ENCODE measurements around the gene SMYD5. TPM values are rescaled to one million over a fixed set of nuclear protein-coding genes. Genes with fewer than 3 reads are reported as not detected.

Gene SMYD5
- total and polyA plus RNA-seq, 9 of the 15 experiments (the other 6 are each of a cell fraction or from before 2014, with no cell fraction given) = 11.4 to 56.8 (median 32.0) TPM

DNA sequence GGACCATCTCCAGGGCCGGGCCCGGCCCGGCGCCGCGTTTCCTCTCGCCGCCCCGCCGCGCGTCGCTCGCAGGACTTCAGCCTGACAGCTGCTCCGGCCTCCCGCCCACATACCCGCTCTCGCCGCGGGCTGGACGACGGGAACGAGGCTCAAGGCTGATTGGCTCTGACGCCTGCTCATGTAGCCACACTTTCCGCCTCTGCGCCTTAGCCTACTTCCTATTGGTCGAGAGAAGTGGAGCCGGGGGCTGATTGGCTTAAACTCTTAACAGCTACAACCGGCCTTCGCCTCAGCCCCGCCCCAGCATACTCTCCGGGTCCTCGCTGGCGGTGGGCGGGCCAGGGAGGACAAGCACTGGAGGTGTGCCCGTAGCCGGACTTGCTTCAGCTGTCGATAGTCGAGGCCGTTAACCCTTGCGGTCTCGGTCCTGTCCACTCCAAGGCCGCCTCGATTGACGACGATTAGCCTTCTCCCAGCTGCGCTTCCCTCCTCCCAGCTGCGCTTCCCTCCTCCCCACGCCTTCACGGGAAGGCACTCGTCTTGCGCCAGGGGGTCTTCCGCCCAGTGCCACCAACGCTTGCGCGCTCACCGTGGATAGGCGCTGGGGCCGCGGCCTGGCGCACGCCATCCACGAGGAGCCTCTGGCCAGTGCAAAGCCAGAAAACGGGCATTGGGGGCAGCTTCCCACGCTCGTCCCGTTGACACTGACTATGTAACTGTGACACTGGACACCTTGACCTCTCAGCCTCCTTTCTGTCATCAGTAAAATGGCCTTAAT, 19.3 kb downstream of the SMYD5 start, which contains the start of gene PRADC1 (continued):
- no peak for TF ChIP-seq MTA1 (IDR thresholded peaks at IDR 0.05; ENCODE audit: borderline replicate concordance)
- TF ChIP-seq, protein P1, sequence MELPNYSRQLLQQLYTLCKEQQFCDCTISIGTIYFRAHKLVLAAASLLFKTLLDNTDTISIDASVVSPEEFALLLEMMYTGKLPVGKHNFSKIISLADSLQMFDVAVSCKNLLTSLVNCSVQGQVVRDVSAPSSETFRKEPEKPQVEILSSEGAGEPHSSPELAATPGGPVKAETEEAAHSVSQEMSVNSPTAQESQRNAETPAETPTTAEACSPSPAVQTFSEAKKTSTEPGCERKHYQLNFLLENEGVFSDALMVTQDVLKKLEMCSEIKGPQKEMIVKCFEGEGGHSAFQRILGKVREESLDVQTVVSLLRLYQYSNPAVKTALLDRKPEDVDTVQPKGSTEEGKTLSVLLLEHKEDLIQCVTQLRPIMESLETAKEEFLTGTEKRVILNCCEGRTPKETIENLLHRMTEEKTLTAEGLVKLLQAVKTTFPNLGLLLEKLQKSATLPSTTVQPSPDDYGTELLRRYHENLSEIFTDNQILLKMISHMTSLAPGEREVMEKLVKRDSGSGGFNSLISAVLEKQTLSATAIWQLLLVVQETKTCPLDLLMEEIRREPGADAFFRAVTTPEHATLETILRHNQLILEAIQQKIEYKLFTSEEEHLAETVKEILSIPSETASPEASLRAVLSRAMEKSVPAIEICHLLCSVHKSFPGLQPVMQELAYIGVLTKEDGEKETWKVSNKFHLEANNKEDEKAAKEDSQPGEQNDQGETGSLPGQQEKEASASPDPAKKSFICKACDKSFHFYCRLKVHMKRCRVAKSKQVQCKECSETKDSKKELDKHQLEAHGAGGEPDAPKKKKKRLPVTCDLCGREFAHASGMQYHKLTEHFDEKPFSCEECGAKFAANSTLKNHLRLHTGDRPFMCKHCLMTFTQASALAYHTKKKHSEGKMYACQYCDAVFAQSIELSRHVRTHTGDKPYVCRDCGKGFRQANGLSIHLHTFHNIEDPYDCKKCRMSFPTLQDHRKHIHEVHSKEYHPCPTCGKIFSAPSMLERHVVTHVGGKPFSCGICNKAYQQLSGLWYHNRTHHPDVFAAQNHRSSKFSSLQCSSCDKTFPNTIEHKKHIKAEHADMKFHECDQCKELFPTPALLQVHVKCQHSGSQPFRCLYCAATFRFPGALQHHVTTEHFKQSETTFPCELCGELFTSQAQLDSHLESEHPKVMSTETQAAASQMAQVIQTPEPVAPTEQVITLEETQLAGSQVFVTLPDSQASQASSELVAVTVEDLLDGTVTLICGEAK (IDR thresholded peaks at IDR 0.05) = no peak
- TF ChIP-seq, protein P1 (CRISPR knock-in tag; IDR thresholded peaks at IDR 0.05) = no peak
- no peak for TF ChIP-seq MCM5 (IDR thresholded peaks at IDR 0.05; ENCODE audit: low read depth)
- no peak for TF ChIP-seq ZNF77 (CRISPR knock-in tag; IDR thresholded peaks at IDR 0.05)
- TF ChIP-seq ZC3H11A (IDR thresholded peaks at IDR 0.05; ENCODE audit: low read depth, low read length) = no peak
- TF ChIP-seq ZNF785 (CRISPR knock-in tag; IDR thresholded peaks at IDR 0.05) = no peak
- TF ChIP-seq RB1 (IDR thresholded peaks at IDR 0.05; ENCODE audit: low read depth) = peak; percentile 67; the same call in 1 of the 2 replicates
- TF ChIP-seq, protein P2, sequence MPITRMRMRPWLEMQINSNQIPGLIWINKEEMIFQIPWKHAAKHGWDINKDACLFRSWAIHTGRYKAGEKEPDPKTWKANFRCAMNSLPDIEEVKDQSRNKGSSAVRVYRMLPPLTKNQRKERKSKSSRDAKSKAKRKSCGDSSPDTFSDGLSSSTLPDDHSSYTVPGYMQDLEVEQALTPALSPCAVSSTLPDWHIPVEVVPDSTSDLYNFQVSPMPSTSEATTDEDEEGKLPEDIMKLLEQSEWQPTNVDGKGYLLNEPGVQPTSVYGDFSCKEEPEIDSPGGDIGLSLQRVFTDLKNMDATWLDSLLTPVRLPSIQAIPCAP (CRISPR knock-in tag; IDR thresholded peaks at IDR 0.05; ENCODE audit: borderline replicate concordance) = no peak
- no peak for TF ChIP-seq SMAD2 (IDR thresholded peaks at IDR 0.05; ENCODE audit: low read depth, low read length)
- TF ChIP-seq, protein P3, sequence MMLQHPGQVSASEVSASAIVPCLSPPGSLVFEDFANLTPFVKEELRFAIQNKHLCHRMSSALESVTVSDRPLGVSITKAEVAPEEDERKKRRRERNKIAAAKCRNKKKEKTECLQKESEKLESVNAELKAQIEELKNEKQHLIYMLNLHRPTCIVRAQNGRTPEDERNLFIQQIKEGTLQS (IDR thresholded peaks at IDR 0.05) = no peak
- TF ChIP-seq, protein P3 (CRISPR knock-in tag; conservative IDR thresholded peaks at IDR 0.05) = no peak
- no peak for TF ChIP-seq OTX1 (CRISPR knock-in tag; IDR thresholded peaks at IDR 0.05)
- TF ChIP-seq, protein P4, sequence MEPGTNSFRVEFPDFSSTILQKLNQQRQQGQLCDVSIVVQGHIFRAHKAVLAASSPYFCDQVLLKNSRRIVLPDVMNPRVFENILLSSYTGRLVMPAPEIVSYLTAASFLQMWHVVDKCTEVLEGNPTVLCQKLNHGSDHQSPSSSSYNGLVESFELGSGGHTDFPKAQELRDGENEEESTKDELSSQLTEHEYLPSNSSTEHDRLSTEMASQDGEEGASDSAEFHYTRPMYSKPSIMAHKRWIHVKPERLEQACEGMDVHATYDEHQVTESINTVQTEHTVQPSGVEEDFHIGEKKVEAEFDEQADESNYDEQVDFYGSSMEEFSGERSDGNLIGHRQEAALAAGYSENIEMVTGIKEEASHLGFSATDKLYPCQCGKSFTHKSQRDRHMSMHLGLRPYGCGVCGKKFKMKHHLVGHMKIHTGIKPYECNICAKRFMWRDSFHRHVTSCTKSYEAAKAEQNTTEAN (CRISPR knock-in tag; IDR thresholded peaks at IDR 0.05) = no peak
- TF ChIP-seq GATAD2A (IDR thresholded peaks at IDR 0.05) = 0 out of 2 replicates have a peak, but pooled peaks have one; percentile 35
- no peak for TF ChIP-seq ZNF668 (CRISPR knock-in tag; IDR thresholded peaks at IDR 0.05)

All from K562 (cell line).